ENCODE data around the gene SMTNL2. TPM values are rescaled to one million over a fixed set of nuclear protein-coding genes. Genes with fewer than 3 reads are reported as not detected.
"Not testable (repeated sequence)": the region's sequence is repeated elsewhere in the genome, so short reads cannot be mapped to it uniquely, and the experiment has no call there.

SMTNL2 gene
- total and polyA plus RNA-seq, 12 donors = 2.7 to 84.1 (median 19.1) TPM

DNA sequence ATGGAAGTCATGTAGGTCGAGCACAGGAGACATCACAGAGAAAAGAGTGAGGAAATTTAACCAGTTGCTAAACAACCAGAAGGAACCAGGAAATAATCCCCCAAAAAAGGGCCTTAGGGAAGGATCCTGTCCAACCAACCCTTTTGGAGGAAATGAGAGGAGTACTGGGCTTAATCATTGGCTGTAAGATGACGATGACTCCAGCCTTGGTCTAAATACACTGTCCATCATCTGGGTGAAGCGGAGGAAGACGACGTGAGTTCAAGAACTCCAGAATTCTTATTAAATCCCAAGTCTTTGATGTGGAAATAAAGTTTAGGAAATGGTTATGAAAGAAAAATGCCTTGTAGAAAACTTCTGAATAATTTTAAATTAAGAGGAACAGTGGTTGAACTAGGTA, 68.7 kb downstream of the SMTNL2 start:
- Histone ChIP-seq H3K4me1 (peaks cover 0 to 13% (median 0%) of the 10 kb centered on the region in 9 donors), H3K9me3 (no peaks in the 10 kb centered on the region), H3K36me3 (no peaks in the 10 kb centered on the region), H3K27me3 (peaks cover 0 to 31% (median 10%) of the 10 kb centered on the region in 7 donors), H3K27ac (no peak overlapping the region), H3K4me3 (no peak overlapping the region)
- no peak for ATAC-seq
- no peak for DNase-seq
- TF ChIP-seq, protein P1, sequence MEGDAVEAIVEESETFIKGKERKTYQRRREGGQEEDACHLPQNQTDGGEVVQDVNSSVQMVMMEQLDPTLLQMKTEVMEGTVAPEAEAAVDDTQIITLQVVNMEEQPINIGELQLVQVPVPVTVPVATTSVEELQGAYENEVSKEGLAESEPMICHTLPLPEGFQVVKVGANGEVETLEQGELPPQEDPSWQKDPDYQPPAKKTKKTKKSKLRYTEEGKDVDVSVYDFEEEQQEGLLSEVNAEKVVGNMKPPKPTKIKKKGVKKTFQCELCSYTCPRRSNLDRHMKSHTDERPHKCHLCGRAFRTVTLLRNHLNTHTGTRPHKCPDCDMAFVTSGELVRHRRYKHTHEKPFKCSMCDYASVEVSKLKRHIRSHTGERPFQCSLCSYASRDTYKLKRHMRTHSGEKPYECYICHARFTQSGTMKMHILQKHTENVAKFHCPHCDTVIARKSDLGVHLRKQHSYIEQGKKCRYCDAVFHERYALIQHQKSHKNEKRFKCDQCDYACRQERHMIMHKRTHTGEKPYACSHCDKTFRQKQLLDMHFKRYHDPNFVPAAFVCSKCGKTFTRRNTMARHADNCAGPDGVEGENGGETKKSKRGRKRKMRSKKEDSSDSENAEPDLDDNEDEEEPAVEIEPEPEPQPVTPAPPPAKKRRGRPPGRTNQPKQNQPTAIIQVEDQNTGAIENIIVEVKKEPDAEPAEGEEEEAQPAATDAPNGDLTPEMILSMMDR (IDR thresholded peaks at IDR 0.05) = no peak
- intact Hi-C loops (cut with DNase I) = no loop called here
- WGBS, 2 donors = 71 to 75% methylated on average over 5 of the region's 5 CpGs

GRCh38 chr17:4655933-4656332, 71.6 kb downstream of the SMTNL2 start:
- H3K36me3 ChIP-seq; H3K27ac ChIP-seq; H3K4me1 ChIP-seq; H3K9me3 ChIP-seq; intact Hi-C loops (cut with DNase I); DNase-seq; ATAC-seq; H3K4me3 ChIP-seq: not testable (repeated sequence)
- peaks cover 0 to 43% (median 10%) of the 10 kb centered on the region in 7 donors for H3K27me3 ChIP-seq
- 88 to 92% methylated on average over 7 of the region's 7 CpGs for WGBS, 2 donors

GRCh38 chr17:4657678-4658077, 73.3 kb downstream of the SMTNL2 start:
- H3K27me3 ChIP-seq = peaks cover 0 to 38% (median 6%) of the 10 kb centered on the region in 7 donors
- no peak overlapping the region for H3K4me3 ChIP-seq
- TF ChIP-seq, protein P1 (IDR thresholded peaks at IDR 0.05) = no peak
- peaks cover 0 to 6% (median 0%) of the 10 kb centered on the region in 9 donors for H3K4me1 ChIP-seq
- DNase-seq = no peak
- intact Hi-C loops (cut with DNase I) = no loop called here
- H3K36me3 ChIP-seq = no peaks in the 10 kb centered on the region
- WGBS, 2 donors = 69 to 87% methylated on average over 2 of the region's 2 CpGs
- H3K27ac ChIP-seq = no peak overlapping the region
- no peak for ATAC-seq
- no peaks in the 10 kb centered on the region for H3K9me3 ChIP-seq

Other genes with a start within 250 kb of the SMTNL2 start
- 100 to 1,000 TPM in 6 of 10 donors, 10 to 100 TPM in 4; 82.1 to 119 (median 104) TPM for gene UBE2G1, start 217.9 kb upstream of the SMTNL2 start, total RNA-seq
- gene UBE2G1, start 217.9 kb upstream of the SMTNL2 start, polyA plus RNA-seq = 10 to 100 TPM; 14.9 to 41.1 TPM
- 1 to 10 TPM in 5 of 10 donors, under 1 TPM in 4, not detected in 1; 0.22 to 4.2 (median 1.3) TPM for gene SPNS3, start 150.6 kb upstream of the SMTNL2 start, total RNA-seq
- gene SPNS3, start 150.6 kb upstream of the SMTNL2 start, polyA plus RNA-seq = under 1 TPM; 0.13 to 0.59 TPM
- 10 to 100 TPM in 4 of 10 donors, 1 to 10 TPM in 6; 4.5 to 19.9 (median 8.9) TPM for gene SPNS2, start 85.6 kb upstream of the SMTNL2 start, total RNA-seq
- gene SPNS2, start 85.6 kb upstream of the SMTNL2 start, polyA plus RNA-seq = 10 to 100 TPM; 22.0 to 27.7 TPM
- gene MYBBP1A, start 29.1 kb upstream of the SMTNL2 start, total RNA-seq = 10 to 100 TPM; 18.7 to 30.3 (median 21.7) TPM
- 10 to 100 TPM; 25.4 to 25.7 TPM for gene MYBBP1A, start 29.1 kb upstream of the SMTNL2 start, polyA plus RNA-seq
- under 1 TPM in 4 of 10 donors, not detected in 6; 0.08 to 0.19 (median 0.12) TPM for gene GGT6, start 24.0 kb upstream of the SMTNL2 start, total RNA-seq
- under 1 TPM; 0.03 to 0.15 TPM for gene GGT6, start 24.0 kb upstream of the SMTNL2 start, polyA plus RNA-seq
- gene ALOX15, start 57.1 kb downstream of the SMTNL2 start, total RNA-seq = 1 to 10 TPM in 1 of 10 donors, under 1 TPM in 6, not detected in 3; 0.11 to 1.3 (median 0.16) TPM
- gene ALOX15, start 57.1 kb downstream of the SMTNL2 start, polyA plus RNA-seq = not detected
- gene PELP1, start 119.6 kb downstream of the SMTNL2 start, total RNA-seq = 10 to 100 TPM; 28.6 to 41.9 (median 35.2) TPM
- gene PELP1, start 119.6 kb downstream of the SMTNL2 start, polyA plus RNA-seq = 10 to 100 TPM; 14.4 to 29.3 TPM
- 10 to 100 TPM; 10.8 to 53.5 (median 17.2) TPM for gene ARRB2, start 126.1 kb downstream of the SMTNL2 start, total RNA-seq
- gene ARRB2, start 126.1 kb downstream of the SMTNL2 start, polyA plus RNA-seq = 10 to 100 TPM; 13.4 to 33.4 TPM
- 10 to 100 TPM; 11.9 to 21.7 (median 17.5) TPM for gene MED11, start 146.9 kb downstream of the SMTNL2 start, total RNA-seq
- gene MED11, start 146.9 kb downstream of the SMTNL2 start, polyA plus RNA-seq = 10 to 100 TPM; 23.9 to 57.1 TPM
- gene ZMYND15, start 155.3 kb downstream of the SMTNL2 start, total RNA-seq = 1 to 10 TPM in 1 of 10 donors, under 1 TPM in 8, not detected in 1; 0.15 to 2.1 (median 0.38) TPM
- gene ZMYND15, start 155.3 kb downstream of the SMTNL2 start, polyA plus RNA-seq = under 1 TPM; 0.20 to 0.22 TPM
- 10 to 100 TPM in 1 of 10 donors, 1 to 10 TPM in 9; 2.8 to 29.6 (median 4.2) TPM for gene CXCL16, start 155.4 kb downstream of the SMTNL2 start, total RNA-seq
- 1 to 10 TPM; 1.5 to 3.3 TPM for gene CXCL16, start 155.4 kb downstream of the SMTNL2 start, polyA plus RNA-seq
- gene TM4SF5, start 187.4 kb downstream of the SMTNL2 start, total RNA-seq = not detected
- gene TM4SF5, start 187.4 kb downstream of the SMTNL2 start, polyA plus RNA-seq = not detected
- gene VMO1, start 201.8 kb downstream of the SMTNL2 start, total RNA-seq = 1 to 10 TPM in 1 of 10 donors, under 1 TPM in 7, not detected in 2; 0.38 to 2.1 (median 0.59) TPM
- 1 to 10 TPM; 1.2 to 1.8 TPM for gene VMO1, start 201.8 kb downstream of the SMTNL2 start, polyA plus RNA-seq
- under 1 TPM in 1 of 10 donors, not detected in 9; 0.25 TPM for gene GLTPD2, start 204.4 kb downstream of the SMTNL2 start, total RNA-seq
- gene GLTPD2, start 204.4 kb downstream of the SMTNL2 start, polyA plus RNA-seq = not detected
- 100 to 1,000 TPM; 160 to 221 (median 176) TPM for gene PSMB6, start 211.6 kb downstream of the SMTNL2 start, total RNA-seq
- gene PSMB6, start 211.6 kb downstream of the SMTNL2 start, polyA plus RNA-seq = 100 to 1,000 TPM; 151 to 386 TPM
- 10 to 100 TPM in 6 of 10 donors, 1 to 10 TPM in 4; 6.4 to 18.6 (median 10.4) TPM for gene PLD2, start 222.6 kb downstream of the SMTNL2 start, total RNA-seq
- gene PLD2, start 222.6 kb downstream of the SMTNL2 start, polyA plus RNA-seq = 10 to 100 TPM in 1 of 2 donors, 1 to 10 TPM in 1; 5.6 to 20.7 TPM
- 10 to 100 TPM; 26.4 to 54.1 (median 33.5) TPM for gene MINK1, start 248.8 kb downstream of the SMTNL2 start, total RNA-seq
- 10 to 100 TPM; 17.3 to 52.3 TPM for gene MINK1, start 248.8 kb downstream of the SMTNL2 start, polyA plus RNA-seq

All from heart right ventricle (tissue), 16 donors.